SK-N-SH (cell line): ENCODE data around the gene ATF3. TPM values are rescaled to one million over a fixed set of nuclear protein-coding genes. Genes with fewer than 3 reads are reported as not detected.
"Not testable (repeated sequence)": the region's sequence is repeated elsewhere in the genome, so short reads cannot be mapped to it uniquely, and the experiment has no call there.

Source experiments
- CTCF ChIA-PET: fragments of 300-600, 350-600 bp; formaldehyde crosslinking; extraction: SDS; loops from one replicate; lab custom pipeline; 2021; lab: Yijun Ruan, JAX
- POLR2A ChIA-PET: fragments of 350-600 bp; sonication (Branson Sonifier 250); formaldehyde crosslinking; extraction: SDS; loops from one replicate; lab custom pipeline; 2020; ENCODE audit warnings: antibody characterized with exemption, inconsistent platforms; lab: Yijun Ruan, JAX
- DNase-seq: peaks from one replicate; pipeline ENCODE4 v3.0.0; 2012
- H2AFZ ChIP-seq: fragments of 200-600 bp; sonication (generic); 2 replicates; pipeline ENCODE4 v1.8.1; 2016; ENCODE audit warnings: antibody characterized with exemption, mild to moderate bottlenecking, low read depth
- H3F3A ChIP-seq: fragments of 200-600 bp; sonication (generic); replicated peaks from 2 replicates; pipeline ENCODE3; 2016; ENCODE audit warnings: antibody characterized with exemption, mild to moderate bottlenecking; ENCODE audit not compliant: insufficient read depth
- H3K27ac ChIP-seq, 2 experiments: fragments of 200-500 bp in 1 of 2; fragments of 200-600 bp in 1 of 2; sonication (Bioruptor generic) in 1 of 2; sonication (generic), shearing (Covaris generic) in 1 of 2; 2 replicates each; pipeline versions ENCODE4 v1.5.1 to v1.6.1; 2014 to 2016; ENCODE audit warnings: low read depth in 2 of 2, inconsistent platforms in 1 of 2, low read length in 1 of 2, mild to moderate bottlenecking in 1 of 2, mixed read lengths in 1 of 2
- H3K27me3 ChIP-seq: fragments of 200-600 bp; sonication (generic), shearing (Covaris generic); 2 replicates; pipeline ENCODE4 v1.6.1; 2016; ENCODE audit warnings: mixed run types; ENCODE audit not compliant: insufficient read depth
- H3K36me3 ChIP-seq, 2 experiments: fragments of 200-500 bp in 1 of 2; fragments of 200-600 bp in 1 of 2; sonication (Bioruptor generic) in 1 of 2; sonication (generic) in 1 of 2; replicated peaks in 1 of 2; 2 replicates each; pipeline versions ENCODE3 to v1.5.1; 2014 to 2016; ENCODE audit warnings: low read length in 1 of 2, mild to moderate bottlenecking in 1 of 2; ENCODE audit not compliant: insufficient read depth in 2 of 2, control insufficient read depth in 1 of 2
- H3K4me1 ChIP-seq, 2 experiments: fragments of 200-500 bp in 1 of 2; fragments of 200-600 bp in 1 of 2; sonication (Bioruptor generic) in 1 of 2; sonication (generic), shearing (Covaris generic) in 1 of 2; 2 replicates each; pipeline versions ENCODE4 v1.5.1 to v1.6.1; 2014 to 2016; ENCODE audit warnings: low read depth in 1 of 2, low read length in 1 of 2, mixed run types in 1 of 2; ENCODE audit not compliant: insufficient read depth in 2 of 2, control insufficient read depth in 1 of 2
- H3K4me2 ChIP-seq: fragments of 200-600 bp; sonication (generic), shearing (Covaris generic); 2 replicates; pipeline ENCODE4 v1.6.1; 2017; ENCODE audit warnings: mixed run types
- H3K4me3 ChIP-seq, 2 experiments: fragments of 200-500 bp in 1 of 2; fragments of 200-600 bp in 1 of 2; sonication (Bioruptor generic) in 1 of 2; sonication (generic), shearing (Covaris generic) in 1 of 2; 2 replicates each; pipeline versions ENCODE4 v1.5.1 to v1.8.1; 2014 to 2016; ENCODE audit warnings: low read depth in 2 of 2, inconsistent platforms in 1 of 2, low read length in 1 of 2, mild to moderate bottlenecking in 1 of 2, mixed read lengths in 1 of 2, moderate library complexity in 1 of 2
- H3K79me2 ChIP-seq: fragments of 200-600 bp; sonication (generic); 2 replicates; pipeline ENCODE4 v1.8.1; 2017; ENCODE audit warnings: mild to moderate bottlenecking; ENCODE audit not compliant: insufficient read depth
- H3K9ac ChIP-seq: fragments of 200-600 bp; sonication (generic); 2 replicates; pipeline ENCODE4 v1.6.1; 2017; ENCODE audit warnings: mixed run types
- H3K9me2 ChIP-seq: fragments of 200-600 bp; sonication (generic); 2 replicates; pipeline ENCODE4 v1.6.1; 2017; ENCODE audit warnings: mixed run types
- H3K9me3 ChIP-seq: fragments of 200-600 bp; sonication (generic); 2 replicates; pipeline ENCODE4 v1.6.1; 2017; ENCODE audit warnings: mixed run types, mild to moderate bottlenecking, moderate library complexity
- H4K20me1 ChIP-seq: fragments of 200-600 bp; sonication (generic); 2 replicates; pipeline ENCODE4 v1.6.1; 2017; ENCODE audit warnings: mild to moderate bottlenecking, mixed run types; ENCODE audit not compliant: insufficient read depth
- EP300 ChIP-seq, 2 experiments: IDR thresholded peaks; 2 replicates each; pipeline versions ENCODE4 v1.4.0 to v1.6.1; 2012; ENCODE audit warnings: borderline replicate concordance in 1 of 2, low read depth in 1 of 2, low read length in 1 of 2
- EZH2phosphoT487 ChIP-seq: fragments of 200-600 bp; sonication (generic); IDR thresholded peaks from 2 replicates; pipeline ENCODE4 v1.6.1; 2017; ENCODE audit warnings: low read depth, mixed run types, mild to moderate bottlenecking, antibody characterized with exemption, moderate library complexity, borderline replicate concordance
- FOSL2 ChIP-seq: IDR thresholded peaks from 2 replicates; pipeline ENCODE4 v1.4.0; 2012; ENCODE audit warnings: low read depth, mild to moderate bottlenecking, moderate library complexity, borderline replicate concordance
- GABPA ChIP-seq: IDR thresholded peaks from 2 replicates; pipeline ENCODE4 v1.4.0; 2012; ENCODE audit warnings: low read depth, mild to moderate bottlenecking
- GATA2 ChIP-seq: sonication (generic); formaldehyde crosslinking; IDR thresholded peaks from 2 replicates; pipeline ENCODE4 v1.5.0; 2020; ENCODE audit warnings: mild to moderate bottlenecking, missing genetic modification reagents
- MAX ChIP-seq: IDR thresholded peaks from 2 replicates; pipeline ENCODE4 v1.4.0; 2012; ENCODE audit warnings: low read depth
- MXI1 ChIP-seq: IDR thresholded peaks from 2 replicates; pipeline ENCODE4 v1.6.1; 2012; ENCODE audit warnings: mild to moderate bottlenecking, low read depth, low read length, improper control_type of control experiment
- RAD21 ChIP-seq: IDR thresholded peaks from 2 replicates; pipeline ENCODE4 v1.6.1; 2012; ENCODE audit warnings: mild to moderate bottlenecking, low read length
- RXRA ChIP-seq: IDR thresholded peaks from 2 replicates; pipeline ENCODE4 v1.4.0; 2012; ENCODE audit warnings: low read depth, mild to moderate bottlenecking, borderline replicate concordance
- SIN3A ChIP-seq: IDR thresholded peaks from 2 replicates; pipeline ENCODE4 v1.6.1; 2012; ENCODE audit warnings: low read depth, mild to moderate bottlenecking, low read length, moderate library complexity, borderline replicate concordance
- TAF1 ChIP-seq: IDR thresholded peaks from 2 replicates; pipeline ENCODE4 v1.6.1; 2012; ENCODE audit warnings: low read depth, mild to moderate bottlenecking, low read length, moderate library complexity, borderline replicate concordance
- TCF12 ChIP-seq: IDR thresholded peaks from 2 replicates; pipeline ENCODE4 v1.4.0; 2012
- YY1 ChIP-seq: IDR thresholded peaks from 2 replicates; pipeline ENCODE4 v1.4.0; 2012; ENCODE audit warnings: low read depth, mild to moderate bottlenecking
- WGBS: methylation state at CpG from one replicate; pipeline ENCODE4 v1.1.6; 2017; ENCODE audit warnings: low lambda C conversion rate; 5-methylcytosine and 5-hydroxymethylcytosine counted together
- polyA plus RNA-seq, 3 experiments: library from polyadenylated mRNA; depleted of rRNA; stranded (reverse); fragments of >200 nt; gene quantifications; 2 replicates each; pipeline ENCODE4 v1.2.3, GENCODE V29; 2012
- TF ChIP-seq, protein P1 (sequence below): IDR thresholded peaks from 2 replicates; pipeline ENCODE4 v1.4.0; 2012; ENCODE audit warnings: low read depth, borderline replicate concordance

ATF3 gene
- polyA plus RNA-seq, 1 of the 3 experiments (the other 2 are of a cell fraction) = 29.7 TPM

- Histone ChIP-seq H3K4me3 (no peak overlapping the region), H3K27ac (no peak overlapping the region; a peak in 1 of 4 replicates), H3F3A (no peaks in the 10 kb centered on the region), H3K9me2 (no peaks in the 10 kb centered on the region), H3K27me3 (peaks cover 47% of the 10 kb centered on the region), H3K36me3 (no peaks in the 10 kb centered on the region), H4K20me1 (no peaks in the 10 kb centered on the region), H3K9ac (no peak overlapping the region), H3K4me1 (peaks cover 11 to 43% of the 10 kb centered on the region in 2 experiments), H2AFZ (no peak overlapping the region), H3K9me3 (no peaks in the 10 kb centered on the region), H3K79me2 (no peaks in the 10 kb centered on the region), H3K4me2 (no peak overlapping the region)
- ChIA-PET POLR2A (no interaction called here), CTCF (interaction anchor here (1.4 kb wide), 2 partner anchors 8 to 28 kb away, joined by 3 to 4 read pairs; no protein-coding TSS in a partner anchor)
- no peak for DNase-seq
- 79% methylated on average over 5 of the region's 5 CpGs for WGBS
- no peak for TF ChIP-seq YY1
- no peak for TF ChIP-seq SIN3A
- TF ChIP-seq TAF1 = no peak
- no peak for TF ChIP-seq FOSL2
- no peak for TF ChIP-seq RXRA
- TF ChIP-seq GATA2 (CRISPR knock-in tag) = no peak
- no peak for TF ChIP-seq MAX
- TF ChIP-seq EZH2phosphoT487 = no peak
- no peak for TF ChIP-seq EP300 (IDR thresholded peaks at IDR 0.05; ENCODE audit: borderline replicate concordance in 1 of 2, low read depth in 1 of 2, low read length in 1 of 2)
- no peak for TF ChIP-seq RAD21
- TF ChIP-seq GABPA = no peak
Measured at GRCh38 chr1:212637902-212638301, 29.3 kb downstream of the ATF3 start.

GRCh38 chr1:212638492-212639151 lies 30.1 kb downstream of the ATF3 start:
- H3K9me3 ChIP-seq = no peaks in the 10 kb centered on the region
- H3K9ac ChIP-seq = no peak overlapping the region
- peak overlapping the region in 1 of 2 experiments; percentile 47; a peak in 1 of 4 replicates for H3K27ac ChIP-seq
- peak; percentile 41 for DNase-seq
- H4K20me1 ChIP-seq = no peaks in the 10 kb centered on the region
- H3K36me3 ChIP-seq = no peaks in the 10 kb centered on the region
- H3K4me3 ChIP-seq = no peak overlapping the region
- TF ChIP-seq YY1 (no peak), RAD21 (no peak), EP300 (IDR thresholded peaks at IDR 0.05; ENCODE audit: borderline replicate concordance in 1 of 2, low read depth in 1 of 2, low read length in 1 of 2) (peak in 1 of 2 experiments; percentile 50; a peak in 1 of 4 replicates), MXI1 (no peak), TCF12 (peak; percentile 56)
- TF ChIP-seq, protein P1, sequence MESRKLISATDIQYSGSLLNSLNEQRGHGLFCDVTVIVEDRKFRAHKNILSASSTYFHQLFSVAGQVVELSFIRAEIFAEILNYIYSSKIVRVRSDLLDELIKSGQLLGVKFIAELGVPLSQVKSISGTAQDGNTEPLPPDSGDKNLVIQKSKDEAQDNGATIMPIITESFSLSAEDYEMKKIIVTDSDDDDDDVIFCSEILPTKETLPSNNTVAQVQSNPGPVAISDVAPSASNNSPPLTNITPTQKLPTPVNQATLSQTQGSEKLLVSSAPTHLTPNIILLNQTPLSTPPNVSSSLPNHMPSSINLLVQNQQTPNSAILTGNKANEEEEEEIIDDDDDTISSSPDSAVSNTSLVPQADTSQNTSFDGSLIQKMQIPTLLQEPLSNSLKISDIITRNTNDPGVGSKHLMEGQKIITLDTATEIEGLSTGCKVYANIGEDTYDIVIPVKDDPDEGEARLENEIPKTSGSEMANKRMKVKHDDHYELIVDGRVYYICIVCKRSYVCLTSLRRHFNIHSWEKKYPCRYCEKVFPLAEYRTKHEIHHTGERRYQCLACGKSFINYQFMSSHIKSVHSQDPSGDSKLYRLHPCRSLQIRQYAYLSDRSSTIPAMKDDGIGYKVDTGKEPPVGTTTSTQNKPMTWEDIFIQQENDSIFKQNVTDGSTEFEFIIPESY = no peak
- TF ChIP-seq, all 33 proteins: peak for 2
- Histone ChIP-seq H3K27me3 (peaks cover 40% of the 10 kb centered on the region; the same call in 1 of the 2 replicates), H3K9me2 (no peaks in the 10 kb centered on the region), H3K79me2 (no peaks in the 10 kb centered on the region), H3F3A (no peaks in the 10 kb centered on the region), H3K4me1 (peaks cover 11 to 43% of the 10 kb centered on the region in 2 experiments), H3K4me2 (no peak overlapping the region), H2AFZ (no peak overlapping the region)
- POLR2A ChIA-PET = interaction anchor here (1.5 kb wide), 1 partner anchor 30 kb away, joined by 4 read pairs; the partner anchor contains the start of gene ATF3
- WGBS = 54% methylated on average over 4 of the region's 4 CpGs
- CTCF ChIA-PET = interaction anchor here (1.2 to 1.4 kb wide), 3 partner anchors 9 to 958 kb away, joined by 3 to 4 read pairs (median 3); no protein-coding TSS in a partner anchor

- WGBS = 41% methylated on average over 2 of the region's 2 CpGs
- not testable (repeated sequence) for H3F3A ChIP-seq, H2AFZ ChIP-seq, H3K79me2 ChIP-seq, H3K9me2 ChIP-seq, H3K9me3 ChIP-seq, H3K36me3 ChIP-seq, DNase-seq, H3K27ac ChIP-seq, H3K4me2 ChIP-seq, H3K4me3 ChIP-seq, H3K9ac ChIP-seq, H4K20me1 ChIP-seq
- Histone ChIP-seq H3K4me1 (peaks cover 11 to 43% of the 10 kb centered on the region in 2 experiments), H3K27me3 (peaks cover 40% of the 10 kb centered on the region; the same call in 1 of the 2 replicates)
- CTCF ChIA-PET = interaction anchor here (0.7 to 1.2 kb wide), 2 partner anchors 9 to 958 kb away, joined by 3 read pairs; no protein-coding TSS in a partner anchor
- POLR2A ChIA-PET = interaction anchor here (1.5 kb wide), 1 partner anchor 31 kb away, joined by 4 read pairs; the partner anchor contains the start of gene ATF3
Measured at GRCh38 chr1:212639524-212639923, 31.0 kb downstream of the ATF3 start.
